Large intestine (tissue), 3 donors: ENCODE data around the gene MLKL. TPM values are rescaled to one million over a fixed set of nuclear protein-coding genes. Genes with fewer than 3 reads are reported as not detected.

Experiments used
- DNase-seq, 2 donors: peaks; one replicate each; pipeline versions ENCODE4 v3.0.0 to v3.0.0-alpha.2; 2013
- H3K27ac ChIP-seq: one replicate; pipeline ENCODE4 v1.5.1; 2013; ENCODE audit warnings: low read length
- H3K27me3 ChIP-seq: 2 replicates; pipeline ENCODE4 v1.6.1; 2013; ENCODE audit warnings: low read length; ENCODE audit not compliant: control insufficient read depth, insufficient read depth
- H3K36me3 ChIP-seq: 2 replicates; pipeline ENCODE4 v1.6.1; 2013; ENCODE audit warnings: low read length; ENCODE audit not compliant: control insufficient read depth, insufficient read depth
- H3K4me1 ChIP-seq: one replicate; pipeline ENCODE4 v1.6.1; 2013; ENCODE audit warnings: low read length; ENCODE audit not compliant: control insufficient read depth, insufficient read depth
- H3K4me3 ChIP-seq: one replicate; pipeline ENCODE4 v1.5.1; 2013; ENCODE audit warnings: low read length
- H3K9me3 ChIP-seq: one replicate; pipeline ENCODE4 v1.6.1; 2013; ENCODE audit warnings: mild to moderate bottlenecking, low read depth, low read length, moderate library complexity; ENCODE audit not compliant: control insufficient read depth
- WGBS: methylation state at CpG from one replicate; pipeline ENCODE4 v1.1.5; 2013; ENCODE audit warnings: low lambda C conversion rate; ENCODE audit not compliant: insufficient coverage; 5-methylcytosine and 5-hydroxymethylcytosine counted together
- polyA plus RNA-seq: library from polyadenylated mRNA; unstranded; fragments of 120-200 nt; gene quantifications from one replicate; pipeline ENCODE4 v1.2.1, GENCODE V29; 2013

Gene MLKL
- polyA plus RNA-seq, 1 donor = 9.6 TPM

DNA sequence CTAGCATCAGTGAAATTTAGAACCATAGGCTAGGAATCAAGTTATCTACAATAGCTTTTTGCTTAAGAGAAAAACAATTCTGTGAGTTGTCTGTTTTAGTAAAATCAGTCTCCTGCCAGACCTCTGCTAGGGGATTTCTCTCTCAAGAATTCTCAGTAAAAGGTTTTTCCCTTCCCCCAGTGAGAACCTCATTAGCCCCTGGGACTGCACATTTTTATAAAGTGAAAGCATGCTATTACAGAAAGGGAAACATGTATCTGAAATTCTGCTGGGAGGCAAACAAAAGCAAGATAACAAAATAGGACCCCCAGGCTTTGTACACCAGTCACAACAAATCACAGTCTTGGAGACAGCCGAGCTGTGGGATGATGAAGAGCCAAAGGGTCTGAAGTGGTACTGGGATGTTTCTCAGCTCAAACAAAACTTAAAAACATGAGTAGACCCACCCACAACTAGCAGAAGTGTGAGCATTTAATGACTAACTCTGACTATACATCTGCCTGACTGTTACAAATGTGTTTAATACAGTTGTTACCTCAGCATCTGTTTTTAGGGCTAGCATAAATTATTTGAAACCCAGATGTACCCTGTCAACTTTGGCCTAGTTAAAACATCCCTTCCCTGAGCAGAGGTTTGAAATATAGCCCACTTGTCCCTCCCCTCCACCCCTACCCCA lies 73.8 kb downstream of the MLKL start:
- DNase-seq = no peak
- Histone ChIP-seq H3K4me1 (no peaks in the 10 kb centered on the region), H3K27ac (no peak overlapping the region), H3K4me3 (no peak overlapping the region), H3K36me3 (peaks cover 81% of the 10 kb centered on the region), H3K27me3 (no peaks in the 10 kb centered on the region), H3K9me3 (no peaks in the 10 kb centered on the region)
- no CpG with 5 or more reads among the region's 1 CpG for WGBS

- Histone ChIP-seq H3K27me3 (no peaks in the 10 kb centered on the region), H3K27ac (no peak overlapping the region), H3K4me1 (no peaks in the 10 kb centered on the region), H3K36me3 (peaks cover 81% of the 10 kb centered on the region), H3K9me3 (no peaks in the 10 kb centered on the region), H3K4me3 (no peak overlapping the region)
- no peak for DNase-seq
- WGBS = 100% methylated on average over 2 of the region's 14 CpGs
Observed at GRCh38 chr16:74625500-74626350, 74.9 kb downstream of the MLKL start.

- H3K27me3 ChIP-seq = no peaks in the 10 kb centered on the region
- WGBS = no CpG with 5 or more reads among the region's 6 CpGs
- no peak for DNase-seq
- no peaks in the 10 kb centered on the region for H3K9me3 ChIP-seq
- H3K36me3 ChIP-seq = peaks cover 69% of the 10 kb centered on the region
- no peak overlapping the region for H3K27ac ChIP-seq
- no peak overlapping the region for H3K4me3 ChIP-seq
- H3K4me1 ChIP-seq = no peaks in the 10 kb centered on the region
Observed at GRCh38 chr16:74623839-74624235, 76.8 kb downstream of the MLKL start.

- DNase-seq = peak; percentile 21 to 48
- no peak overlapping the region for H3K4me3 ChIP-seq
- no peak overlapping the region for H3K27ac ChIP-seq
- H3K27me3 ChIP-seq = no peaks in the 10 kb centered on the region
- no peaks in the 10 kb centered on the region for H3K4me1 ChIP-seq
- peaks cover 66% of the 10 kb centered on the region for H3K36me3 ChIP-seq
- WGBS = no CpG with 5 or more reads among the region's 4 CpGs
- no peaks in the 10 kb centered on the region for H3K9me3 ChIP-seq
Observed at GRCh38 chr16:74623214-74623838, 77.3 kb downstream of the MLKL start.

DNA sequence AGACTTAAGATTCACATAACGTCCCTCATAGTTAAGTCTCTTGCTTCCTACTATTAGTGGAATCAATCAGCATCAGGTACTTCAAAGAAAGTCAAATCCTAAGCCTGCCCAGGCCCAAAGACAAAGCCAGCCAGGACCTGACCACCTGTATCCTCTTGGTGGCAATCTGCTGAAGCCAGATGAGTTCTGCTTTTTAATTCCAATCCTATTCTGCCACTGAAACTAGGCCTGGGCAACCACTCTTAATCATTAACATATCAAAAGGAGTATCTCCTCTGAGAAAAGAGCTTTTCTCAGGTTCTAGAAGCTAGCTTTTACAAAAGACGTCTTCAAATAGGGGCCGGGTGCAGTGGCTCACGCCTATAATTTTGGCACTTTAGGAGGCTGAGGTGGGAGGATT lies 78.7 kb downstream of the MLKL start:
- DNase-seq = no peak
- H3K36me3 ChIP-seq = peaks cover 53% of the 10 kb centered on the region

More for the DNA sequence above, 78.7 kb downstream of the MLKL start:
- no peaks in the 10 kb centered on the region for H3K4me1 ChIP-seq
- WGBS = no CpG with 5 or more reads among the region's 4 CpGs
- H3K4me3 ChIP-seq = no peak overlapping the region
- no peaks in the 10 kb centered on the region for H3K9me3 ChIP-seq
- H3K27me3 ChIP-seq = no peaks in the 10 kb centered on the region
- no peak overlapping the region for H3K27ac ChIP-seq

Other genes with a start within 250 kb of the MLKL start
- 87.7 TPM for gene GLG1, start 93.7 kb downstream of the MLKL start, polyA plus RNA-seq
- 19.7 TPM for gene RFWD3, start 34.0 kb downstream of the MLKL start, polyA plus RNA-seq
- 10.4 TPM for gene FA2H, start 74.0 kb upstream of the MLKL start, polyA plus RNA-seq